ENCODE measurements around the gene APBA1. TPM values are rescaled to one million over a fixed set of nuclear protein-coding genes. Genes with fewer than 3 reads are reported as not detected.

The APBA1 gene
- total RNA-seq, 2 experiments from 2014 or later = 0.47 to 1.4 TPM

DNA sequence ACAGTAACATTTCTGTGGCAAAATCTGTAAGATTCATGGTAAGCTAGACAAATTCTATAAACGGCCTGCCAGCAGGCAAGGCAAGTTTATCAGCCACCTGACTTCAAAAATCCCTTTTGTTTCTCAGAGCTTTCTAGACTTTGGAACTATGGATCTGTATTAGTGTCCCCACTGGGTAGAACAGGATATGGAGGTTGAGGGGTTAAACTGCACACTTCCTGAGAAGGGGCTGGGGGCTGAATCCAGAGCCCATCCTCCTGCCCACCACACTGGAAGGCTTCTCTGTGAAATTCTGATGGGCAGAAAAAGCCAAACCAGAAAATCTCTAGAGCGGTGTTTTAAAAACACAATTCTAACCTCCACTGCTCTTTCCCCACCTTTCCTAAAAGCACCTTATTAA is 218.4 kb downstream of the APBA1 start:
- ChIA-PET CTCF (no interaction called here), POLR2A (no interaction called here)
- TF ChIP-seq, protein P1, sequence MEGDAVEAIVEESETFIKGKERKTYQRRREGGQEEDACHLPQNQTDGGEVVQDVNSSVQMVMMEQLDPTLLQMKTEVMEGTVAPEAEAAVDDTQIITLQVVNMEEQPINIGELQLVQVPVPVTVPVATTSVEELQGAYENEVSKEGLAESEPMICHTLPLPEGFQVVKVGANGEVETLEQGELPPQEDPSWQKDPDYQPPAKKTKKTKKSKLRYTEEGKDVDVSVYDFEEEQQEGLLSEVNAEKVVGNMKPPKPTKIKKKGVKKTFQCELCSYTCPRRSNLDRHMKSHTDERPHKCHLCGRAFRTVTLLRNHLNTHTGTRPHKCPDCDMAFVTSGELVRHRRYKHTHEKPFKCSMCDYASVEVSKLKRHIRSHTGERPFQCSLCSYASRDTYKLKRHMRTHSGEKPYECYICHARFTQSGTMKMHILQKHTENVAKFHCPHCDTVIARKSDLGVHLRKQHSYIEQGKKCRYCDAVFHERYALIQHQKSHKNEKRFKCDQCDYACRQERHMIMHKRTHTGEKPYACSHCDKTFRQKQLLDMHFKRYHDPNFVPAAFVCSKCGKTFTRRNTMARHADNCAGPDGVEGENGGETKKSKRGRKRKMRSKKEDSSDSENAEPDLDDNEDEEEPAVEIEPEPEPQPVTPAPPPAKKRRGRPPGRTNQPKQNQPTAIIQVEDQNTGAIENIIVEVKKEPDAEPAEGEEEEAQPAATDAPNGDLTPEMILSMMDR (IDR thresholded peaks at IDR 0.05) = no peak
- H3K36me3 Mint-ChIP-seq (ENCODE audit: low read depth) = no peaks in the 10 kb centered on the region
- DNase-seq (no peak), ATAC-seq (ENCODE audit: poor library complexity) (no peak)
- H3K4me1 ChIP-seq (ENCODE audit: insufficient read depth, low read length) = no peaks in the 10 kb centered on the region
- H3K4me1 Mint-ChIP-seq (ENCODE audit: low read depth) = no peaks in the 10 kb centered on the region
- no peak overlapping the region for H3K27ac Mint-ChIP-seq
- H3K4me3 Mint-ChIP-seq = no peak overlapping the region
- no peaks in the 10 kb centered on the region for H3K27me3 Mint-ChIP-seq
- no peaks in the 10 kb centered on the region for H3K27me3 ChIP-seq (ENCODE audit: control insufficient read depth in 1 of 2, insufficient read depth in 2 of 2, low read length in 2 of 2)
- H3K9me3 Mint-ChIP-seq = no peaks in the 10 kb centered on the region
- H3K27ac ChIP-seq (ENCODE audit: low read depth in 1 of 2, low read length in 2 of 2) = no peak overlapping the region
- H3K4me3 ChIP-seq (ENCODE audit: low read length) = no peak overlapping the region
- H3K9me3 ChIP-seq (ENCODE audit: control insufficient read depth in 1 of 2, insufficient read depth in 1 of 2, low read length in 2 of 2) = no peaks in the 10 kb centered on the region
- intact Hi-C loops (cut with DNase I, micrococcal nuclease) = no loop called here
- no peaks in the 10 kb centered on the region for H3K36me3 ChIP-seq (ENCODE audit: insufficient read depth, low read length)

DNA sequence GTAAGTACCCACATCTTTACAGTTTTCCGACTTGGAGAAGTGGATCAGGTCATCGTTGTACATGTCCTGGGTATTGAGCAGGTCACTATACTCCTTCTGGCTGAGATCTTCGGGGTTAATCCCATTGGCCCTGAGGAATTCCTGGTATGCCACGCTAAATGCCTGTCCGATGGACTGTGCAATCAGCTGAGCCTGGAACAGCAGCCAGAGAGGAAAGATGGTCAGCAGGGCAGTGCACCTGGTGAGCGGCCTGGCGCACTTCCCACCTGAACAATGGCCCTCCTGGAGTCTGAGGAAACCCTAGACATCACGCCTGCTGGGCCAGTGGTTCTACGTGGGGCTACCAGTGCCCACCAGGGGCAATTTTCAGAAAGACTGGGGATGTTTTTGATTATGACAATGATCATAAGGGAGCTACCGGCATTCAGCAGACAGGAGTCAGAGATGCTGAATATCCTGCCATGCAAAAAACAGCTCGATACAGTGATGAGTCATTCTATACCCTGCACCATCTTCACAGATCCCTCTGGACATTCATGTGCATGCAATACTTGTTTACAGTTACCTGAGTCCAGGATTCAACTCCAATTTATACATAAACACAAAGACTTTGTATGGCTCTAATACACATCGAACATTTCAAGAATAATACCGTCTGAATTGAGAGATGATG is 219.9 kb downstream of the APBA1 start:
- intact Hi-C loops (cut with DNase I, micrococcal nuclease) = no loop called here
- Mint-ChIP-seq H3K36me3 (ENCODE audit: low read depth) (no peaks in the 10 kb centered on the region), H3K27ac (no peak overlapping the region), H3K9me3 (no peaks in the 10 kb centered on the region), H3K27me3 (no peaks in the 10 kb centered on the region), H3K4me1 (ENCODE audit: low read depth) (no peaks in the 10 kb centered on the region), H3K4me3 (no peak overlapping the region)
- DNase-seq = no peak
- TF ChIP-seq, protein P1 (IDR thresholded peaks at IDR 0.05) = no peak
- no peak overlapping the region for H3K27ac ChIP-seq (ENCODE audit: low read depth in 1 of 2, low read length in 2 of 2)
- H3K27me3 ChIP-seq (ENCODE audit: control insufficient read depth in 1 of 2, insufficient read depth in 2 of 2, low read length in 2 of 2) = no peaks in the 10 kb centered on the region
- no peak overlapping the region for H3K4me3 ChIP-seq (ENCODE audit: low read length)
- no peak for ATAC-seq (ENCODE audit: poor library complexity)
- CTCF ChIA-PET = no interaction called here
- no peaks in the 10 kb centered on the region for H3K9me3 ChIP-seq (ENCODE audit: control insufficient read depth in 1 of 2, insufficient read depth in 1 of 2, low read length in 2 of 2)
- POLR2A ChIA-PET = no interaction called here
- no peaks in the 10 kb centered on the region for H3K4me1 ChIP-seq (ENCODE audit: insufficient read depth, low read length)
- H3K36me3 ChIP-seq (ENCODE audit: insufficient read depth, low read length) = no peaks in the 10 kb centered on the region

- H3K27me3 ChIP-seq (ENCODE audit: control insufficient read depth in 1 of 2, insufficient read depth in 2 of 2, low read length in 2 of 2) = no peaks in the 10 kb centered on the region
- H3K9me3 ChIP-seq (ENCODE audit: control insufficient read depth in 1 of 2, insufficient read depth in 1 of 2, low read length in 2 of 2) = no peaks in the 10 kb centered on the region
- intact Hi-C loops (cut with DNase I, micrococcal nuclease) = no loop called here
- Mint-ChIP-seq H3K9me3 (no peaks in the 10 kb centered on the region), H3K27ac (no peak overlapping the region), H3K36me3 (ENCODE audit: low read depth) (no peaks in the 10 kb centered on the region), H3K27me3 (peaks cover 5% of the 10 kb centered on the region), H3K4me1 (ENCODE audit: low read depth) (peaks cover 4% of the 10 kb centered on the region), H3K4me3 (no peak overlapping the region)
- no peak overlapping the region for H3K4me3 ChIP-seq (ENCODE audit: low read length)
- ChIA-PET CTCF (no interaction called here), POLR2A (no interaction called here)
- TF ChIP-seq, protein P1 (IDR thresholded peaks at IDR 0.05) = no peak
- H3K27ac ChIP-seq (ENCODE audit: low read depth in 1 of 2, low read length in 2 of 2) = no peak overlapping the region
- ATAC-seq (ENCODE audit: poor library complexity) (no peak), DNase-seq (no peak)
- no peaks in the 10 kb centered on the region for H3K4me1 ChIP-seq (ENCODE audit: insufficient read depth, low read length)
- no peaks in the 10 kb centered on the region for H3K36me3 ChIP-seq (ENCODE audit: insufficient read depth, low read length)
These were observed 225.7 kb downstream of the APBA1 start for GRCh38 chr9:69446496-69446895.

Data from CD4-positive, alpha-beta T cell (primary cell).